WI38 (cell line): Measurements from ENCODE around the gene GNAT3.

Source experiments
- H3K4me3 ChIP-seq: 2 replicates; pipeline ENCODE4 v1.5.1; 2011; ENCODE audit warnings: low read depth, mild to moderate bottlenecking, control low read depth, low read length
- TF ChIP-seq, protein P1 (sequence below): IDR thresholded peaks from 2 replicates; pipeline ENCODE4 v1.5.1; 2012; ENCODE audit warnings: low read depth, mild to moderate bottlenecking, control low read depth, low read length

Gene GNAT3

DNA sequence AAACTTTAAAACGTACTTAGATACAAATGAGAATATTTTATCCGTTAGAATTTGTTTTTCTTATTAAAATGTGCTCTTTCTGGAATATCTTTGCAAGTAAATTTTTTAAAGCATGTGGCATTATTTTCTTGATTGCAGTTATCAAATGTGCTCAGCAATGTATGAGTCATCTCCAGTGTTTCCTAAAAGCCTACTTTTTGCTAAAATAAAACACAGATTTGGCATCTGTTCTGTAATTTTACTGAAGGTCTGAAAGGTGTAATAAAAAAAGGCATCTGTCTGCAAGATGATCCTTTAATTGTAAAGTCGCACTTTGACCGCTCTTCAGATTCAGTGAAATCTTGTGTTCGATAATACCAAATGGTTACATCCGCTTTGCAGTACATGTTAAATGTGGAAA is 3.4 kb downstream of the GNAT3 start:
- TF ChIP-seq, protein P1, sequence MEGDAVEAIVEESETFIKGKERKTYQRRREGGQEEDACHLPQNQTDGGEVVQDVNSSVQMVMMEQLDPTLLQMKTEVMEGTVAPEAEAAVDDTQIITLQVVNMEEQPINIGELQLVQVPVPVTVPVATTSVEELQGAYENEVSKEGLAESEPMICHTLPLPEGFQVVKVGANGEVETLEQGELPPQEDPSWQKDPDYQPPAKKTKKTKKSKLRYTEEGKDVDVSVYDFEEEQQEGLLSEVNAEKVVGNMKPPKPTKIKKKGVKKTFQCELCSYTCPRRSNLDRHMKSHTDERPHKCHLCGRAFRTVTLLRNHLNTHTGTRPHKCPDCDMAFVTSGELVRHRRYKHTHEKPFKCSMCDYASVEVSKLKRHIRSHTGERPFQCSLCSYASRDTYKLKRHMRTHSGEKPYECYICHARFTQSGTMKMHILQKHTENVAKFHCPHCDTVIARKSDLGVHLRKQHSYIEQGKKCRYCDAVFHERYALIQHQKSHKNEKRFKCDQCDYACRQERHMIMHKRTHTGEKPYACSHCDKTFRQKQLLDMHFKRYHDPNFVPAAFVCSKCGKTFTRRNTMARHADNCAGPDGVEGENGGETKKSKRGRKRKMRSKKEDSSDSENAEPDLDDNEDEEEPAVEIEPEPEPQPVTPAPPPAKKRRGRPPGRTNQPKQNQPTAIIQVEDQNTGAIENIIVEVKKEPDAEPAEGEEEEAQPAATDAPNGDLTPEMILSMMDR: no peak
- H3K4me3 ChIP-seq: no peak overlapping the region

DNA sequence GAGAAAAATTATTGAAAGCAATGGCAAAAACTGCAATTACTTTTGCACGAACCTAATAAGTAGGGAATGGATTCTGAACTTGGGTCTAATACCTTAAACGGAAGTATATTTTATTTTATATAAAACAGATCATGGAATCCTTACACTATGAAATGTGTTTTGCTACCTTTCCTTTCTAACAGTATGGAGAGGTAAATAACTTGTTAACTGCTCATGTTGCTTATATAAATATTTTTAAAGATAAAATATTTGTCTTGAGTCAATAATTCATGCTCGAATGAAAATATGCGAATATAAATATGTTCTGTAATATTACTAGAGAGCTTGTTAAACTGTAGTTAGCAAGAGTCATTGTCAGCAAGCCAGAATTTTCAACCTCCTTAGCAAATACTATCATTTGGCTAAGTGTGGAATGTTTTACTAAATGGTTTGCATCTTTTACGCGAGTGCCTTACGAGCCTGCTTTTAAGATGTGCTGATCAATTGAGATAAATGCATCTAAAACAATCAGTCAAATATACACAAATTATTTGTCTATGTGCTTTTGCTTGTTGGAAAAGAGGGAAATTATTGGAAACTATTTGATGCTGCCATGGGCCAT is 5.9 kb downstream of the GNAT3 start:
- TF ChIP-seq, protein P1: no peak

DNA sequence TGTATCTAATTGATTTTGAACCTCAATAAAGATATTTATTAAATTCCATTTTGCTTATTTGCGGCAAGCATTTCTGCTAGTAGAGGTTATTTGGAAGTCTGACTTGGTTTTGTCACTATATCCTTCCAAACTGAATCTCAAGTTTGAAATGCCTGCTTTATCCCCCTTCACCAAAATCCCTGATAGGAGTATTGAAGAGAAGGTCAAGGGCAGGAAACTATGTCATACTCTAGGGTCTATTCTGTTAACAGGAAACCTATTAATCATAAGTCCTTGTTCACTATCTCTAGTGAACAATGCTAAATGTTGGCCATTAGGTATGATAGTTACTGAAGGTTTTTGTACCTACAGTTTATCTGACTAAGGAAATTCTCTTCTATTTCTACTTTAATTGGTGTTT is 11.5 kb downstream of the GNAT3 start:
- TF ChIP-seq, protein P1: no peak

More for the DNA sequence above, 5.9 kb downstream of the GNAT3 start:
- H3K4me3 ChIP-seq: no peak overlapping the region

DNA sequence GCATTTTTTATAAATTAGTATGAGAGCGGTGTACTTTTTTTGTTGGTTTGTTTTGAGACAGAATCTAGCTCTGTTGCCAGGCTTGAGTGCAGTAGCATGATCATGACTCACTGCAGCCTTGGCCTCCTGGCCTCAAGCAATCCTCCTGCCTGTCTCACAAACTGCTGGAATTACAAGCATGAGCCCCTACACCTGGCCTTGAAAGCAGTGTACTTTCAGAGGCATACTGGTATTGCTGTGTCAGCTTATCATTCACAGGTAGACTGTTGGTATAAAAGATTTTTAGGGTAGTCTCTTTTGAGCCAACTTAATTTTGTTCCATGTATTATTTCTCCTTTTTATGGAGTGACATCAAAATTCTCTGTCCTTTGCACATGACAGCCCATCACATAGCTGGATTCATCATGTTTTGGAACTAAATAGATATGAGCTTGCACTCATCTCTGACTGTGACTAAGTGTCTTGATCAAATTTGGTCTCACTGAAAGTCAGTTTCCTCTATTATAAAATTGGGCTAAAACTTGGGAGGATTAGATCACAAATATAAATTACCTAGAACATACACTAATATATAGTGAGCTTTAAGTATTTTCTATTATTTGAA is 12.4 kb downstream of the GNAT3 start:
- H3K4me3 ChIP-seq: no peak overlapping the region
- TF ChIP-seq, protein P1: no peak

More for the DNA sequence above, 11.5 kb downstream of the GNAT3 start:
- H3K4me3 ChIP-seq: no peak overlapping the region

DNA sequence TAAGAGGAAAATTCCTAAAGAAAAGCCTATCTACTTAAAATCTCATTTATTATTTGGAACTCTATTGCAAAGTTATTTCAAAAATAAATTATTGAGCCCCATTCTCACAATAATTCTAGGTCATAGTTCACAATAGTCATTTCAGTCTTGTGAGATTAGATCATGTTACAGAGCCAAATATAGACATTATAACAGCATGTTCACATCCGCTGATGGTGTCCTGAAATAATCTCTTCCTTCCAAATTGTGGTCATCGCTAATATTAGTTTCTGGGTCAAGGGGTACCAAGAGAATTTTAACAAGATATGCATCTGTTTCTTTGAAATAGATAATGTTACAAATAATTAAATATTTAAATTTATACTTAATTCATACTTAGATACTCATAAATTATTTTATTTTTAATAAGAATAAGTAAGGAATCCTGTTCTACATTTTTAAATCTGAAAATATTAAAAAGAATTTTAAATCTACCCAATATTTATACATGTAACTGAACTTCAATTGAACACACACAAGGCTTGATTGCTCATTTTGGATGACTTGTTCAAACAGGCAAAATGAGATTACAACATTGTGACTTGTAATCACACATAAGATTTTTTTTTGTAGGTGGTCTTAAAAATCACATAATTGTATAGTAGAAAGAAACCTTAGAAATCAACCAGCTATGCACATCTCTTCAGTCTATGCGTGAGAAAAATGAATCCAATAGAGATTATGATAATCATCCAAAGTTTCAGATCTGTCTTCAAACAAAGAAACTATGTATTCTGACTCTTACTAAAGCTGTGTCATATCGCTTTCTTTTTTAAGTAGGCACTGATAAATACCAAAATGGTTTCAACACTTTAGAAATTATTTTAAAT is 13.1 kb downstream of the GNAT3 start:
- TF ChIP-seq, protein P1: no peak
- peak overlapping the region; percentile 20; the same call in 1 of the 2 replicates for H3K4me3 ChIP-seq

DNA sequence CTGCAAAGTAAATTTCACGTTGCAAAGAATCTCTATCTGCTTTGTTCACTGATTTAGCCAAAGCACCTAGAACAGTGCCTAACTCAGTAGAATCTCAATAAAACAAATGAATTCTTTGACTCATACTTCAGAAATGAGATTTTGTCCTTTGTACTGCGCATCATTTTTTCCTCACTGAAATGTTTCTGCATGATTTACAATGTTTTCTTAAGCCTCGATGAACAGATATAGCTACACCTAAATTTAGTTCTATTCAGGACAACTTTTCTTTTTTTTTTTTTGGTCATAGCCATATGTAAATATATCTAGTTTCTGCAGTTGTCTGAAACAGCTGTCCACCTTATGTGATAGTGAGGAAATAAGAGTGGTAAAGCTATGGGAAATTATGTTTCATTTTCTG is 15.3 kb downstream of the GNAT3 start:
- no peak overlapping the region for H3K4me3 ChIP-seq
- TF ChIP-seq, protein P1: no peak
